Stimulated activated CD8-positive, alpha-beta memory T cell treated with anti-CD3 and anti-CD28 coated beads, Interleukin-2, amount 100 ng/mL, for 48 hours (primary cell): Measurements from ENCODE around the gene OR1S2.
"Not testable (repeated sequence)": the region's sequence is repeated elsewhere in the genome, so short reads cannot be mapped to it uniquely, and the experiment has no call there.

Source experiments
- DNase-seq, 2 donors: peaks; one replicate each; pipeline ENCODE4 v3.0.0-alpha.2; 2020; ENCODE audit warnings: low read depth in 2 of 2

Gene OR1S2

GRCh38 chr11:58204042-58204441 is at the start of gene OR1S2:
OR1S2 (minus strand) TSS chr11:58204142; CDS start chr11:58204142, 0 bp downstream.
- no peak for DNase-seq

DNA sequence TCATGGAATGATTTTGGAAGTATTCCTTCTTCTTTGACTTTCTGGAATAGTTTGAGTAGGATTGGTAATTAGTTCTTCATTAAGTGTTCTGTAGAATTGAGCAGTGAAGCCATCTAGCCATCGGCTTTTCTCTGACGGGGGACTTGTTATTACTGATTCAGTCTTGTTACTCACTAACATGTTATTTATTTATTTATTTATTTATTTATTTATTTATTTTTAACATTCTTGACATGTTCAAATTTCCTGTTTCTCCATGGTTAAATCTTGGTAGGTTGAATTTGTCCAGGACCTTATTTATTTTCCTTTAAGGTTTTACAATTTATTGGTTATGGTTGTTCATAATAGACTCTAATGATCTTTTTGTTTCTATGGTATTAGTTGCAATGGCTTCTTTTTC is 40.0 kb upstream of the OR1S2 start:
- no peak for DNase-seq

DNA sequence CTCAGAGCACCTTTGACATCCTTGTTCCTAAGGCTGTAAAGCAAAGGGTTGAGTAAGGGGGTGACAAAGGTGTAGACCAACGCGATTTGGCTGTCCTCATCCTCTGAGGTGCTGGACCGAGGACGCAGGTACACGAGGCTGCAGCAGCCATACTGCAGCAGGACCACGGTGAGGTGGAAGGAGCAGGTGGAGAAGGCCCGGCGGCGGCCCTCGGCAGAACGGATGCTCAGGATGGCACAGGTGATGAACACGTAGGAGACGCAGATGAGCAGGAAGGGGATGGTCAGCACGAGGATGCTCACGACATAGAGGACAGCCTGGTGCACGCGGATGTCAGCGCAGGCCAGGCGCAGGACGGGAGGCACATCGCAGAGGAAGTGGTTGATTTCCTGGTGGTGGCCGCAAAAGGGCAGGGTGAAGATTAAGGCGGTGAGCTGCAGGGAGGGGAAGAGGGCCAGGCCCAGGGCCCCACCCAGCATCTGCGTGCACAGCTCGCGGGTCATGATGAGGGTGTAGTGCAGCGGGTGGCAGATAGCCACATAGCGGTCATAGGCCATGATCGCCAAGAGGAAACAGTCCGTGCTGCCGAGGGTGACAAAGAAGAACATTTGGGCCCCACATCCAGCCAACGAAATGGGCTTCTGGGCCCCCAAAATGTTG is 24.1 kb upstream of the OR1S2 start:
- DNase-seq, result no peak

DNA sequence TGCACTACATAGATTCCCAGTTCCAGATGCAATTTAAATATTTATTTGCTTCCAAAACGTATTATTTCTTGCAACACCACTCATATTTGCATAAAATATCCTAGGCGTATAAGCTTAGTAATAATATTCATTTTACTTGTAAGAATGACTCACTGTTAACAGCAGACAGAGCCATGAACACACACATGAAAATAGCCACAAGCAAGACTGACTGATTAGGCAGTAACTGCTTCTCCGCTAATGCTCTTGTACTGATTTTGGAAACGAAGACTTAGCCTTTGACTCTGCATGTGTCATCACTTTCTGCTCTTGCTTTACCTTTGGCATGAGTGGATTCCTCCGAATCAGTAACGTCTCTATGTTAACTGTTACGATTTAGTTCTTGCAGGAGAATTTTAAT is 18.8 kb upstream of the OR1S2 start:
- no peak for DNase-seq

DNA sequence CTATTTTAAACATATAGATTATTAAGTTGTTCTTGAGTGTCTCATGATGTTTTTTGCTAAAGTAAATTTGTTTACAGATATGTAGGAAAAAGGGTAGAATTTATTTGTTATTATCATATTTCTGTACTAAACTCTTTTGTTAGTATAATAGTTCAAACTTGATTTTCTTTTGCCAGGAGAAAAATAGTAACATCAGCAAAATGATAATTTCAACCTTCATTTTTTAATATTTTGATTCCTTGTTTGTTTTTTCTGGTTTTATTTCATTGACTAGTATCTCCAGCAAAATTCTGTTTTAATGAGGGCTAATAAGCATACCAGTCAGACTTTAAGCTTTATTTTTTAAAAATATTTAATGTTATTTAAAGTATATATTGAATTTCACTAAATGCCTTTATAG is 12.5 kb upstream of the OR1S2 start:
- DNase-seq, result no peak

DNA sequence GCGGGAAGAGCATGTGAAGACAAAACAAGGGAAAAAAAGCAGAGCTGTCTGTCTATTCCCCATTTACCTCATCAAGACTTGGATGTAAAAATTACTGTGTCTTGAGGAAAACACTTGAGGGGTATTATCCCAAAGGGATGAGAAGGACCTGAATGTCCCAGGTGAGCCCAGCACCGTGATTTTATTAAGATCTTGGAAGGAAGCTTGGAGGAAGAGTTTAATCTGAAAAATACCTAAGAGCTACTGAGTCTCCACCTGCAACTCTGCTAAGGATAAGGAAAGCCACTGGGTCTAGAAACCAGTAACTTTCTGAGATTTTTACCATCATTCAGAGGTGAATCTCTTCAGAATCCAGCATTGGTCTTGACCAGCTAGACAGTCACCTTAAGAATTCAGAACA is 8.5 kb upstream of the OR1S2 start, which contains the start of gene OR1S1:
Gene OR1S1, plus strand, starts transcription at position 301 of the 400 bp plus-strand sequence.
- not testable (repeated sequence) for DNase-seq

- no peak for DNase-seq
Measured at GRCh38 chr11:58199271-58199670, 4.7 kb downstream of the OR1S2 start.

DNA sequence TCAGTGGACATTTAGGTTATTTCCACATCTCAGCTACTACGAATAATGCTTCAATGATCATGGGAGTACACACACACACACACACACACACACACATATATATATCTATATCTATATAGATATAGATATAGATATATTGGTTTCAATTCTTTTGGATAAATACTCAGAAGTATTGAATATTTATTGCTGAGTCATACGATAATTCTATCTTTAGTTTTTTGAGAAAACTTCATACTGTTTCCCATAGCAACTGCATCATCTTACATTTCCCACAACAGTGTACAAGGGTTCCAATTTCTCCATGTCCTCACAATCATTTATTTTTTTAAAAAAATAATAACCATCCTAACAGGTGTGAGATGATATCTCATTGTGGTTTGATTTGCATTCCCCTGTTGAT is 8.0 kb downstream of the OR1S2 start:
- DNase-seq, result no peak

DNA sequence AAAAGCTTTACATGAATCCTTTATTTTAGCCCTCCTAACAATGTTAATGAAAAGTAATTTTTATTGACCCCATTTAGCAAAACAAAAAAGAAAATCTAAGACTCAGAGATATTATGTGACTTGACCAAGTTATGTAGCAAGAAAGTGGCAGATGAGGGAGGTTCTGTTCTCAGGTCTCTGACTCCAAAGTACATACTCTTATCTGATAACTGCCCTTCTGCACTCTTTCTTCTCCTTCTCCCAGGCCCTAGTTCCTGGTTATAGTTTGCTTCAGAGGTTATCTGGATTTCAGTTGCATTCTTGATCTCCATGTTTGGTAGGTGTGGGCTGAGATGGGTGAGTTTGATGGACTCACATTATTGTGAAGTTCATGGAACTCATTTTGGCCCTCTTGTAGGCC is 10.6 kb downstream of the OR1S2 start:
- DNase-seq, result no peak

GRCh38 chr11:58192229-58192628 is 11.7 kb downstream of the OR1S2 start:
- DNase-seq, result no peak

- DNase-seq, result no peak
Measured at GRCh38 chr11:58188770-58189169, 15.2 kb downstream of the OR1S2 start, which contains the start of gene OR9Q2. OR9Q2 (plus strand) TSS chr11:58189070; CDS start chr11:58190491, 1,421 bp downstream.

DNA sequence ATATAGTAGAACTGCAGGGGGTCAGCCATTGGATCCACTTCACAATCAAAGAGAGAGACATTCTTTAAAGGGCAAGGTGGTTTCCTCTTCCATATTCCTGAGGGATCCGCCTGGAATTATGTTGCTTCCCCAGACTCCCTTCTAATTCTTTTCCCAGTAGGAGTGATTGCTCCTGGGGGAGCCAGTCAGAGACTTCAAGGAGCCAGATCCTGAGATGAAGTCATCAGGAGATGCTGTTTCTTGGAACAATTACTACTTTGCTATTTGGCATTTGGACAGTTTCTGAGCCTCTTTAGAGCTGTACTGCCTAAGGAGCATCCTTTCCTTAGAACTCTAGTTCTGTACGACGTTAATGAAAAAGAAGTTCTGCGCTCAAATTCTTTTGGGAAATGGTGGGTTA is 17.0 kb downstream of the OR1S2 start:
- no peak for DNase-seq

GRCh38 chr11:58179648-58180047 is 24.3 kb downstream of the OR1S2 start:
- DNase-seq, result no peak

DNA sequence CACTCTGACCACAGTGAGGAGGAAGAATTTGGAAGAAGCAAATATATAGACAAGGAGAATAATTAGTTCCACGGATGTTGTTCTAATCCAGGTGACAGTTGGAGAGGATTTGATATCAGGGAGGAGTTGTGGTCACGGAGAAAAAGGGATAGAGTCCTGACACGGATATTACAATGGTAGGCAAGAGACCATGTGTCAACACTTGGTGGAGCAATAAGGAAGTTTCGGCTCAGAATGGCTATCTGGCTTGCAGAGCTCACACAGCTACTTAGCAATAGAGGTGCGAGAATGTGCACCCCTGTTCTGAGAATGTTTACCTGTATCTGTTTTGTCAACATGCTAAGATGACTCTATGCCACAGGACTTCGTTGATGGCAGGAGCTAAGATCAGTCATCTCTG is 25.5 kb downstream of the OR1S2 start:
- no peak for DNase-seq

DNA sequence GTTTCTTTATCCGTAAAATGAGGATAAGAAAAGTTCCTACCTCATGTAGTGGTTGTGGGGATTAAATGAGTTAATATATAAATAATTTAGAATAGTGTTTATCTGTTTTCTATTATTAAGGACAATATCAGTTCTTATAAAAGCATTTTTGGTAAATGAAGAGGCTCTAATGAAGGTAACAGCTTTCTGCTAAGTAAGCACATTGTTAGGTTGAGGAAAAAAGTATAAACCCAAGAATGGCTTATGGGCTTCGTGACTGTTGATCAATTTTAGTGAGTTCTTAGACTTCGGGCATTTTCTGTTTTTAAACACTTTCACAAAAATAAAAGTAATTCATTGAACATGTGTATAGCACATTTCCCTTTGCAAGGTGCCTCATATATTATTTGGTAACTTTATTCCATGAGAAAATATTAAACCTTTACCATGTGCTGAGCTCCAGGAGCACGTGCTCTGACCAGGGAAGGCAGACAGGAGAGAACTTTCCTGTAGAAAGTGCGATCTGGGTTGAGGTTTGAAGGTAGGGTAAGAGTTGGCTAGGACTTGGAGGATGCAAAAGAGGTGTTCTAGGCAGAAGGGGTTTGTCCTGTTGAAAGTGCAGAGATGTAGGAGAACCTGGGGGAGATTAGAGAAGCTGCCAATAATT is 26.4 kb downstream of the OR1S2 start:
- no peak for DNase-seq

GRCh38 chr11:58165504-58166106 is 38.3 kb downstream of the OR1S2 start:
- no peak for DNase-seq

GRCh38 chr11:58164990-58165389 is 39.0 kb downstream of the OR1S2 start:
- no peak for DNase-seq

DNA sequence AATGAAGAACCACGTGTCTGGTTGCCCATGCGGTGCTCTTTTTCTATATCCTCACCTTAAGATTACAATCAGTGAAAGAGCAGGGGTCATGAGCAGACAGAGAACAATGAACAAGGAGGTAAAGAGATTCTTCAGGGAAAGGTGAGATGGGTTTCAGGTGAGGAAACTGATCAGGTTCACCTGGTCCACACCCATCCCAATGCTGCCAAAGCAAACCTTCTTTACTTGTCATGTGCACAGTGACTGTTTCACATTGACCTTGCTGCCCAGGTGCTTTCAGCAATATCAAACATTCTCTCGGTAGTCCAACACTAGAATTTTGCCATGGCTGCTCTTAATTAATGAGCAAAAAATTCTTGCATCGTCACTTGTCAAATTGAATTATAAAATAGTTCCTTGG is 39.6 kb downstream of the OR1S2 start:
- no peak for DNase-seq
